Hepatocyte (in vitro differentiated cells): ENCODE data around the gene LAMA3.

Experiments used
- EZH2phosphoT487 ChIP-seq: fragments of 200-600 bp; sonication (generic); IDR thresholded peaks from one replicate; pipeline ENCODE4 v1.6.1; 2018; ENCODE audit warnings: antibody characterized with exemption, mild to moderate bottlenecking, low read depth, moderate library complexity; ENCODE audit not compliant: unreplicated experiment, severe bottlenecking
- TF ChIP-seq, protein P1 (sequence below): fragments of 200-600 bp; sonication (generic); IDR thresholded peaks from 2 replicates; pipeline ENCODE4 v1.5.1; 2016; ENCODE audit warnings: antibody characterized with exemption, mild to moderate bottlenecking; ENCODE audit not compliant: poor library complexity

DNA sequence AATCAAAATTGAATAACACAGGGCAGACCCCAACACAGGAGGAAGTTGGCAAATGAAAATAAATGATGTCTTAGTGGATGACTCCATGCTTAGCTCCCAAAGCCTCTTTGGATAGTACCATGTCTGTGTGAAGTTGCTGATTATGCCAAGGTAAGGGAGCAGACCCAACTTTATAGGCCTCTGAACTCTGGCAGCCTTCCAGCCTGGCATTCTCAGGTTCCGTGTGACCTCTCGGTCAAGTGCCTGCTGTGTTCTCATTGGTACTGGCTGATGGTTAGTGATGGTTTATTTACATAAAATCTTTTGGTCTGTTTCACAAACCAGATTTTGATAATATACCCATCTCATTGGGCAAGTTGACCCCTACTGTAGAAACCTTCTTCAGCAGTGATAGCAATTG lies 213.1 kb downstream of the LAMA3 start:
- TF ChIP-seq, protein P1, sequence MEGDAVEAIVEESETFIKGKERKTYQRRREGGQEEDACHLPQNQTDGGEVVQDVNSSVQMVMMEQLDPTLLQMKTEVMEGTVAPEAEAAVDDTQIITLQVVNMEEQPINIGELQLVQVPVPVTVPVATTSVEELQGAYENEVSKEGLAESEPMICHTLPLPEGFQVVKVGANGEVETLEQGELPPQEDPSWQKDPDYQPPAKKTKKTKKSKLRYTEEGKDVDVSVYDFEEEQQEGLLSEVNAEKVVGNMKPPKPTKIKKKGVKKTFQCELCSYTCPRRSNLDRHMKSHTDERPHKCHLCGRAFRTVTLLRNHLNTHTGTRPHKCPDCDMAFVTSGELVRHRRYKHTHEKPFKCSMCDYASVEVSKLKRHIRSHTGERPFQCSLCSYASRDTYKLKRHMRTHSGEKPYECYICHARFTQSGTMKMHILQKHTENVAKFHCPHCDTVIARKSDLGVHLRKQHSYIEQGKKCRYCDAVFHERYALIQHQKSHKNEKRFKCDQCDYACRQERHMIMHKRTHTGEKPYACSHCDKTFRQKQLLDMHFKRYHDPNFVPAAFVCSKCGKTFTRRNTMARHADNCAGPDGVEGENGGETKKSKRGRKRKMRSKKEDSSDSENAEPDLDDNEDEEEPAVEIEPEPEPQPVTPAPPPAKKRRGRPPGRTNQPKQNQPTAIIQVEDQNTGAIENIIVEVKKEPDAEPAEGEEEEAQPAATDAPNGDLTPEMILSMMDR: no peak
- TF ChIP-seq EZH2phosphoT487: no peak
